T-cell (primary cell): ENCODE data around the gene MYO10. TPM values are rescaled to one million over a fixed set of nuclear protein-coding genes. Genes with fewer than 3 reads are reported as not detected.

ENCODE experiments used
- ATAC-seq, 4 experiments: fragments of 200-7000 bp in 3 of 4; fragments of 150-1000 bp in 1 of 4; cut with Tn5 transposase; replicated peaks in 1 of 4; 1 replicate in 3 of 4; 2 replicates in 1 of 4; pipeline ENCODE4 v1.10.0; 2021; ENCODE audit warnings: moderate library complexity in 3 of 4, mild to moderate bottlenecking in 2 of 4, moderate number of reproducible peaks in 1 of 4
- CTCF ChIA-PET, 2 donors: fragments of 300-600 bp; sonication (Branson Sonifier 250); formaldehyde crosslinking; loops; one replicate each; lab custom pipeline; 2022; ENCODE audit warnings: antibody characterized with exemption in 2 of 2; lab: Charles Lee
- POLR2A ChIA-PET, 2 donors: fragments of 300-600 bp; sonication (Branson Sonifier 250); formaldehyde crosslinking; loops; one replicate each; lab custom pipeline; 2022; ENCODE audit warnings: antibody characterized with exemption in 2 of 2; lab: Charles Lee
- DNase-seq, 35 experiments: peaks; one replicate each; pipeline versions ENCODE4 v3.0.0 to v3.0.0-alpha.2; 2013 to 2023
- H3K27ac ChIP-seq: one replicate; pipeline ENCODE4 v1.5.1; 2013; ENCODE audit warnings: low read length
- H3K27me3 ChIP-seq, 2 experiments: replicated peaks in 1 of 2; 1 replicate in 1 of 2; 2 replicates in 1 of 2; pipeline versions ENCODE4 v1.6.1 to v1.7.0; 2013; ENCODE audit warnings: low read length in 1 of 2, mixed read lengths in 1 of 2; ENCODE audit not compliant: control insufficient read depth in 2 of 2, insufficient read depth in 2 of 2; ENCODE audit errors: extremely low read depth in 1 of 2
- H3K36me3 ChIP-seq, 2 donors: 1 replicate in 1 of 2; 2 replicates in 1 of 2; pipeline versions ENCODE4 v1.6.1 to v1.7.0; 2013; ENCODE audit warnings: low read length in 1 of 2; ENCODE audit not compliant: control insufficient read depth in 2 of 2, insufficient read depth in 1 of 2; ENCODE audit errors: extremely low read depth in 1 of 2
- H3K4me1 ChIP-seq, 2 experiments: 1 replicate in 1 of 2; 2 replicates in 1 of 2; pipeline versions ENCODE4 v1.6.1 to v1.7.0; 2013; ENCODE audit warnings: low read length in 2 of 2, mixed read lengths in 1 of 2; ENCODE audit not compliant: insufficient read depth in 2 of 2, control insufficient read depth in 1 of 2; ENCODE audit errors: extremely low read depth in 1 of 2
- H3K4me3 ChIP-seq, 2 donors: 1 replicate in 1 of 2; 2 replicates in 1 of 2; pipeline versions ENCODE4 v1.5.1 to v1.7.0; 2013; ENCODE audit warnings: mild to moderate bottlenecking in 2 of 2, low read length in 1 of 2, moderate library complexity in 1 of 2; ENCODE audit not compliant: control insufficient read depth in 1 of 2; ENCODE audit errors: extremely low read depth in 1 of 2
- H3K9me3 ChIP-seq: 2 replicates; pipeline ENCODE4 v1.7.0; 2013
- H3K27ac Mint-ChIP-seq, 2 donors: one replicate each; pipeline ENCODE4 v1.8.0; 2020 to 2021; ENCODE audit warnings: mild to moderate bottlenecking in 2 of 2, mixed read lengths in 2 of 2
- H3K27me3 Mint-ChIP-seq, 2 donors: one replicate each; pipeline ENCODE4 v1.8.0; 2021 to 2022; ENCODE audit warnings: mixed read lengths in 2 of 2
- H3K36me3 Mint-ChIP-seq: one replicate; pipeline ENCODE4 v1.8.0; 2021; ENCODE audit warnings: mixed read lengths
- H3K4me1 Mint-ChIP-seq, 3 donors: one replicate each; pipeline ENCODE4 v1.8.0; 2020 to 2022; ENCODE audit warnings: mixed read lengths in 3 of 3, mild to moderate bottlenecking in 1 of 3
- H3K4me3 Mint-ChIP-seq, 3 donors: one replicate each; pipeline ENCODE4 v1.8.0; 2020 to 2022; ENCODE audit warnings: mild to moderate bottlenecking in 3 of 3, mixed read lengths in 3 of 3, moderate library complexity in 3 of 3
- H3K9me3 Mint-ChIP-seq, 3 donors: one replicate each; pipeline ENCODE4 v1.8.0; 2020 to 2022; ENCODE audit warnings: mixed read lengths in 3 of 3
- WGBS: methylation state at CpG from one replicate; pipeline ENCODE4 v1.1.5; 2013; ENCODE audit warnings: missing lambda C conversion rate; ENCODE audit not compliant: insufficient coverage; 5-methylcytosine and 5-hydroxymethylcytosine counted together
- total RNA-seq, 35 experiments: library from RNA in 6 of 35; stranded (reverse) in 6 of 35; fragments of 120-200 nt in 1 of 35; gene quantifications; one replicate each; pipeline versions ENCODE4 v1.2.1 to v1.2.4 and lab custom pipeline; 2013 to 2026

MYO10 gene
- total RNA-seq, 5 donors from 2014 or later (not counting 1 experiment from before 2014, with no cell fraction given): 0.20 to 0.47 (median 0.23) TPM; not detected in 2

GRCh38 chr5:16691731-16692130 is 244.4 kb downstream of the MYO10 start:
- ATAC-seq (no peak), DNase-seq (no peak)
- no peaks in the 10 kb centered on the region for H3K9me3 Mint-ChIP-seq
- no peak overlapping the region for H3K27ac ChIP-seq
- no peaks in the 10 kb centered on the region for H3K36me3 ChIP-seq
- no peaks in the 10 kb centered on the region for H3K36me3 Mint-ChIP-seq
- no peak overlapping the region for H3K4me3 Mint-ChIP-seq
- peaks cover 2 to 5% of the 10 kb centered on the region in 2 donors for H3K27me3 Mint-ChIP-seq
- ChIA-PET POLR2A (interaction anchor here in 1 of 2 donors (0.6 kb wide), 1 partner anchor 1579 kb away, joined by 3 read pairs; no protein-coding TSS in a partner anchor), CTCF (interaction anchor here in 1 of 2 donors (1.5 kb wide), 1 partner anchor 25 kb away, joined by 4 read pairs; no protein-coding TSS in a partner anchor)
- H3K27me3 ChIP-seq: peaks cover 0 to 3% of the 10 kb centered on the region in 2 experiments
- no peak overlapping the region for H3K4me3 ChIP-seq
- H3K4me1 Mint-ChIP-seq: no peaks in the 10 kb centered on the region
- no peaks in the 10 kb centered on the region for H3K9me3 ChIP-seq
- H3K4me1 ChIP-seq: no peaks in the 10 kb centered on the region
- no peak overlapping the region for H3K27ac Mint-ChIP-seq
- no CpG with 5 or more reads among the region's 3 CpGs for WGBS

DNA sequence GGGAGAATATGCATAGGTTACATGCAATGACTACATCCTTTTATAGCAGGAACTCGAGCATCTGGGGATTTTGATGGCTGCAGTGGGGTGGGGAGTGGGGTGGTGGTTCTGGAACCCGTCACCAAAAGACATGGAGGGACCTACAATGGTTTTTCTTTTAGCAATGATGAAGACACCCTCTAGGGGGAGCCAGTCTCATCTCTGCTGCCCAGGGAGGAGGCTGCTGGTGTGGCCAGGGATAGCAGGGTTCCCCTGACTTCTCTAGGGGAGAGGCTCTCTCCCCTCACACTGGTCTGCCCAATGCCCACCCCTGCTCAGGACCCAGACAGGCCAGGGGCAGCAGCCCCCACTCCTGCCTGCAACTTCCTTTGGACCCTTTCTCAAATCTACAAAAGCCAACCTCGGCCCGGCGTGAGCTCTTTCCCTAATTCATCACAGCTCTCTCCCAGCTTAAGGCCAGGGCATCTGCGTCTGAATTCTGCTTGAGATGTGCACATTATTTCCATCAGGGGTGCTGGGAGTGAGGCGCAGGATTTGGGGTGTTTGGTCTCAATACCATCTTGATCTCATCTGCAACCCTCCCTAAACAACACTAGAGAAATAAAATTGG is 245.7 kb downstream of the MYO10 start:
- DNase-seq: peak in 1 of 35 experiments; percentile 19
- H3K27me3 Mint-ChIP-seq: peaks cover 2 to 6% of the 10 kb centered on the region in 2 donors

GRCh38 chr5:16687898-16688297 is 248.2 kb downstream of the MYO10 start:
- Mint-ChIP-seq H3K36me3 (no peaks in the 10 kb centered on the region), H3K27me3 (peaks cover 6 to 10% of the 10 kb centered on the region in 2 donors), H3K4me3 (no peak overlapping the region), H3K4me1 (no peaks in the 10 kb centered on the region), H3K9me3 (no peaks in the 10 kb centered on the region), H3K27ac (no peak overlapping the region)
- ATAC-seq: no peak
- H3K4me3 ChIP-seq: no peak overlapping the region
- CTCF ChIA-PET: no interaction called here
- no peaks in the 10 kb centered on the region for H3K9me3 ChIP-seq
- no peak overlapping the region for H3K27ac ChIP-seq
- peaks cover 0 to 3% of the 10 kb centered on the region in 2 experiments for H3K27me3 ChIP-seq
- WGBS: 75% methylated on average over 2 of the region's 2 CpGs
- no peaks in the 10 kb centered on the region for H3K4me1 ChIP-seq
- POLR2A ChIA-PET: no interaction called here
- DNase-seq: no peak
- no peaks in the 10 kb centered on the region for H3K36me3 ChIP-seq

More for the DNA sequence above, 245.7 kb downstream of the MYO10 start:
- no peaks in the 10 kb centered on the region for H3K4me1 ChIP-seq
- ChIA-PET CTCF (no interaction called here), POLR2A (no interaction called here)
- H3K4me3 ChIP-seq: no peak overlapping the region
- H3K27me3 ChIP-seq: peaks cover 0 to 3% of the 10 kb centered on the region in 2 experiments
- H3K27ac ChIP-seq: no peak overlapping the region
- no peak for ATAC-seq
- no peak overlapping the region for H3K4me3 Mint-ChIP-seq
- no peaks in the 10 kb centered on the region for H3K36me3 ChIP-seq
- WGBS: 0% methylated on average over 1 of the region's 7 CpGs
- H3K27ac Mint-ChIP-seq: no peak overlapping the region
- H3K9me3 Mint-ChIP-seq: no peaks in the 10 kb centered on the region
- no peaks in the 10 kb centered on the region for H3K36me3 Mint-ChIP-seq
- no peaks in the 10 kb centered on the region for H3K4me1 Mint-ChIP-seq
- H3K9me3 ChIP-seq: no peaks in the 10 kb centered on the region

GRCh38 chr5:16685069-16685468 is 251.0 kb downstream of the MYO10 start:
- Histone ChIP-seq H3K36me3 (no peaks in the 10 kb centered on the region), H3K27me3 (peaks cover 0 to 3% of the 10 kb centered on the region in 2 experiments), H3K9me3 (no peaks in the 10 kb centered on the region), H3K4me3 (no peak overlapping the region), H3K27ac (no peak overlapping the region), H3K4me1 (no peaks in the 10 kb centered on the region)
- Mint-ChIP-seq H3K27me3 (peaks cover 6 to 10% of the 10 kb centered on the region in 2 donors), H3K36me3 (no peaks in the 10 kb centered on the region), H3K9me3 (no peaks in the 10 kb centered on the region), H3K4me3 (no peak overlapping the region), H3K27ac (no peak overlapping the region), H3K4me1 (no peaks in the 10 kb centered on the region)
- no peak for ATAC-seq
- DNase-seq: no peak
- 79% methylated on average over 2 of the region's 4 CpGs for WGBS
- ChIA-PET CTCF (no interaction called here), POLR2A (no interaction called here)

- H3K9me3 ChIP-seq: no peaks in the 10 kb centered on the region
- CTCF ChIA-PET: no interaction called here
- no peak overlapping the region for H3K27ac ChIP-seq
- H3K4me1 ChIP-seq: no peaks in the 10 kb centered on the region
- WGBS: 85% methylated on average over 10 of the region's 13 CpGs
- DNase-seq (no peak), ATAC-seq (no peak)
- Mint-ChIP-seq H3K4me3 (no peak overlapping the region), H3K27me3 (peaks cover 5 to 7% of the 10 kb centered on the region in 2 donors), H3K27ac (no peak overlapping the region), H3K36me3 (no peaks in the 10 kb centered on the region), H3K4me1 (no peaks in the 10 kb centered on the region), H3K9me3 (no peaks in the 10 kb centered on the region)
- no peak overlapping the region for H3K4me3 ChIP-seq
- no peaks in the 10 kb centered on the region for H3K36me3 ChIP-seq
- POLR2A ChIA-PET: no interaction called here
- H3K27me3 ChIP-seq: peaks cover 0 to 9% of the 10 kb centered on the region in 2 experiments
These were observed 254.2 kb downstream of the MYO10 start for GRCh38 chr5:16681876-16682275.

DNA sequence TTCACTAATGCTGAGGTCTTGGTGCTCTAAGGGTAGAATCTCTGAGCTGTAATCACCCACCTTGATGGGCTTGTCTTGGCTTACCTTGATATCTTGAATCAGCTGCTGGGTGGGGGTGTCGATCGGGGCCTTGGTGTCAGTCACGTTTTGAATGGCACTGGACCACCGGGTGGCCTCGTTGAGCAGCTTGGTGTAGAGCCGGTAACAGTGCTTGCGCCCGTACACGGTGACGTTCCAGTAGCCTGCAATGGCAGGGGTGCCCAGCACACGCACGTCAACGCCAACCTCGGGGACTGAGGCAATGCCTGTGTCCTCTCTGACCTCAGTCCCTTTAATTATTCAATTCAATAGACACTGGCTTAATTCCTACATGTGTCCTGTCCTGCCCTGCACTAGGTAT is 256.2 kb downstream of the MYO10 start:
- H3K4me3 ChIP-seq: no peak overlapping the region
- DNase-seq (no peak), ATAC-seq (no peak)
- no peaks in the 10 kb centered on the region for H3K36me3 ChIP-seq
- H3K9me3 Mint-ChIP-seq: no peaks in the 10 kb centered on the region
- peaks cover 2 to 3% (median 2%) of the 10 kb centered on the region in 3 donors for H3K4me1 Mint-ChIP-seq
- no peak overlapping the region for H3K4me3 Mint-ChIP-seq
- no peak overlapping the region for H3K27ac Mint-ChIP-seq
- peaks cover 4 to 5% of the 10 kb centered on the region in 2 donors for H3K27me3 Mint-ChIP-seq
- no peaks in the 10 kb centered on the region for H3K9me3 ChIP-seq
- WGBS: 89% methylated on average over 8 of the region's 14 CpGs
- ChIA-PET POLR2A (no interaction called here), CTCF (no interaction called here)
- peaks cover 0 to 8% of the 10 kb centered on the region in 2 experiments for H3K27me3 ChIP-seq
- H3K36me3 Mint-ChIP-seq: no peaks in the 10 kb centered on the region
- no peak overlapping the region for H3K27ac ChIP-seq
- H3K4me1 ChIP-seq: no peaks in the 10 kb centered on the region
